ENCODE data around the gene TMEM106A. TPM values are rescaled to one million over a fixed set of nuclear protein-coding genes. Genes with fewer than 3 reads are reported as not detected.

TMEM106A gene
- total and polyA plus RNA-seq, 9 of the 15 experiments (the other 6 are each of a cell fraction or from before 2014, with no cell fraction given): 0.03 to 0.29 (median 0.15) TPM

DNA sequence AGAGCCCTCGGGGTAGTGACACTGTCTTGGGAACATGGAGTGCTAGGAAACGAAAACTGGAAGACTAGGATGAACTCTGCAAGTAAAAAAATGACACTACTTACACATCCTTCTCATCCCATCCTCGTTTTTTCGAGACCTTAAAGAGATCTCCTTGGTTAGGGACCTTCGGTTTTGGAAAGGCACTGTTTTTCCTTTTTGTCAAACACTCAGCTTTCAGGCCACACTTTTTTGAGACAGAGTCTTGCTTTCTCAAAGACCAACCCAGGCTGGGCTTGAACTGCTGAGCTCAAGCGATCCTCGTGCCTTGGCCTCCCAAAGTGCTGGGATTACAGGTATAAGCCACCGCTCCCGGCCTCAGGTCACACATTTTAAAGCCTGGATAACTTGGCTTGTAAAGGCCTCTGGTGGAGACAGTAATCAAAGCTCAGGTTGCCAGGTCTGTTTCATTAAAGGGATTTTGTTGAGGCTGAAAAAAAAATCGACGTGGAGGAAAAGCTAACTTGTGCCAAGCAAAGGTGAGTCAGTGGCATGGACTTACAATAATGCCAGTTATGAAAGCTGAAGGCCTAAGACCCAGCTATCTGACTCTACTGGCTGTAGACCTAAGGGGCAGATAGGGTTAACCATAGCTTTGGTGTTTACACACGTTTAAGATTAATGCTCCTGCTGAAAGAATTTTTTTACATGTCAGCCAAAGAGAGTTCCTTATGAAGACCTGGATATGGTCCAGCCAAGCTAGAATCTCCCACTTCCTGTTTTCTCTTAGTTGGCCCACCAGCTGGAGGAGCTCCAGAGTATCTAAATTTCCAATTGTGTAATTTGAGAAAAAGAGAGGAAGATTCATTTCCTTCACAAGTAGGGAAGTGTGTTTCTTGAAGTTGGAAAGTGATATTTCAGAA lies 39.8 kb upstream of the TMEM106A start:
- Histone ChIP-seq H3K27ac (ENCODE audit: extremely low read depth, low read depth, low read length) (peak overlapping the region; percentile 92), H3K36me3 (ENCODE audit: control insufficient read depth, insufficient read depth, low read length) (peaks cover 13% of the 10 kb centered on the region), H3K9me1 (ENCODE audit: control insufficient read depth, insufficient read depth, low read length) (no peaks in the 10 kb centered on the region), H3K4me1 (replicated peaks in 1 of 2; ENCODE audit: control insufficient read depth in 2 of 2, insufficient read depth in 2 of 2, low read length in 2 of 2) (peaks cover 3 to 8% of the 10 kb centered on the region in 2 experiments; a peak in 3 of 5 replicates), H3K27me3 (ENCODE audit: control insufficient read depth in 2 of 2, insufficient read depth in 2 of 2, low read length in 2 of 2) (no peaks in the 10 kb centered on the region), H3K4me2 (ENCODE audit: insufficient read depth, low read length) (peak overlapping the region; percentile 89), H3K9me3 (replicated peaks; ENCODE audit: control insufficient read depth, insufficient read depth, low read depth, low read length) (no peaks in the 10 kb centered on the region), H2AFZ (ENCODE audit: low read depth, low read length) (peak overlapping the region; percentile 69), H3K79me2 (ENCODE audit: control insufficient read depth, insufficient read depth, low read length) (peaks cover 48% of the 10 kb centered on the region), H3K4me3 (peak overlapping the region; percentile 84), H3K9ac (ENCODE audit: insufficient read depth in 1 of 2, low read depth in 2 of 2, low read length in 2 of 2) (peak overlapping the region; percentile 87 to 91), H4K20me1 (replicated peaks; ENCODE audit: control insufficient read depth, insufficient read depth, low read length) (no peaks in the 10 kb centered on the region)
- CTCF ChIA-PET (ENCODE audit: low intra/inter-chr PET ratio): interaction anchor here (0.8 to 1.3 kb wide), 2 partner anchors 46 to 311 kb away, joined by 3 to 4 read pairs; partner anchors contain the start of gene BRCA1
- 0 out of 3 replicates have a peak, but pooled peaks have one; percentile 3 for ATAC-seq
- BruUV-seq (replicated peaks): TSS peak; percentile 87
- peak in 2 of 4 experiments; percentile 19 to 78 for DNase-seq (ENCODE audit: extremely low read depth in 1 of 4, low spot score in 3 of 4)
- in situ Hi-C loops (cut with MboI): no loop called here
- peak; percentile 81 for FAIRE-seq
- POLR2A ChIA-PET: interaction anchor here (0.5 to 2.2 kb wide), 13 partner anchors 12 to 312 kb away, joined by 3 to 42 read pairs (median 3); partner anchors contain the start of genes BRCA1, DHX8 and RPL27
- WGBS (ENCODE audit: insufficient coverage, low coverage, missing lambda C conversion rate): 3% methylated on average over 12 of the region's 12 CpGs
- intact Hi-C loops (cut with micrococcal nuclease): loop anchor here (1.0 kb wide), 2 partner anchors 47 to 148 kb away; partner anchors contain the start of gene BRCA1
- TF ChIP-seq SMARCC2 (IDR thresholded peaks at IDR 0.05; ENCODE audit: low read depth) (no peak), TFAM (CRISPR knock-in tag; conservative IDR thresholded peaks at IDR 0.05) (no peak), ZNF766 (CRISPR knock-in tag; conservative IDR thresholded peaks at IDR 0.05) (0 out of 2 replicates have a peak, but pooled peaks have one; percentile 24), MXD1 (CRISPR knock-in tag; IDR thresholded peaks at IDR 0.05; ENCODE audit: borderline replicate concordance, poor library complexity, severe bottlenecking) (no peak), ZNF75A (CRISPR knock-in tag; IDR thresholded peaks at IDR 0.05) (no peak), NCOR1 (IDR thresholded peaks at IDR 0.05) (peak; percentile 23; the same call in 1 of the 2 replicates), ZNF165 (CRISPR knock-in tag; IDR thresholded peaks at IDR 0.05; ENCODE audit: borderline replicate concordance) (no peak), ZNF140 (CRISPR knock-in tag; IDR thresholded peaks at IDR 0.05) (no peak), XRCC4 (IDR thresholded peaks at IDR 0.05; ENCODE audit: extremely low read depth, insufficient read depth, insufficient read length) (no peak), HNRNPL (IDR thresholded peaks at IDR 0.05; ENCODE audit: low read depth, low read length) (no peak), ZNF551 (CRISPR knock-in tag; IDR thresholded peaks at IDR 0.05) (no peak)
- TF ChIP-seq, protein P1, sequence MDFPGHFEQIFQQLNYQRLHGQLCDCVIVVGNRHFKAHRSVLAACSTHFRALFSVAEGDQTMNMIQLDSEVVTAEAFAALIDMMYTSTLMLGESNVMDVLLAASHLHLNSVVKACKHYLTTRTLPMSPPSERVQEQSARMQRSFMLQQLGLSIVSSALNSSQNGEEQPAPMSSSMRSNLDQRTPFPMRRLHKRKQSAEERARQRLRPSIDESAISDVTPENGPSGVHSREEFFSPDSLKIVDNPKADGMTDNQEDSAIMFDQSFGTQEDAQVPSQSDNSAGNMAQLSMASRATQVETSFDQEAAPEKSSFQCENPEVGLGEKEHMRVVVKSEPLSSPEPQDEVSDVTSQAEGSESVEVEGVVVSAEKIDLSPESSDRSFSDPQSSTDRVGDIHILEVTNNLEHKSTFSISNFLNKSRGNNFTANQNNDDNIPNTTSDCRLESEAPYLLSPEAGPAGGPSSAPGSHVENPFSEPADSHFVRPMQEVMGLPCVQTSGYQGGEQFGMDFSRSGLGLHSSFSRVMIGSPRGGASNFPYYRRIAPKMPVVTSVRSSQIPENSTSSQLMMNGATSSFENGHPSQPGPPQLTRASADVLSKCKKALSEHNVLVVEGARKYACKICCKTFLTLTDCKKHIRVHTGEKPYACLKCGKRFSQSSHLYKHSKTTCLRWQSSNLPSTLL (IDR thresholded peaks at IDR 0.05): no peak
- TF ChIP-seq, protein P2, sequence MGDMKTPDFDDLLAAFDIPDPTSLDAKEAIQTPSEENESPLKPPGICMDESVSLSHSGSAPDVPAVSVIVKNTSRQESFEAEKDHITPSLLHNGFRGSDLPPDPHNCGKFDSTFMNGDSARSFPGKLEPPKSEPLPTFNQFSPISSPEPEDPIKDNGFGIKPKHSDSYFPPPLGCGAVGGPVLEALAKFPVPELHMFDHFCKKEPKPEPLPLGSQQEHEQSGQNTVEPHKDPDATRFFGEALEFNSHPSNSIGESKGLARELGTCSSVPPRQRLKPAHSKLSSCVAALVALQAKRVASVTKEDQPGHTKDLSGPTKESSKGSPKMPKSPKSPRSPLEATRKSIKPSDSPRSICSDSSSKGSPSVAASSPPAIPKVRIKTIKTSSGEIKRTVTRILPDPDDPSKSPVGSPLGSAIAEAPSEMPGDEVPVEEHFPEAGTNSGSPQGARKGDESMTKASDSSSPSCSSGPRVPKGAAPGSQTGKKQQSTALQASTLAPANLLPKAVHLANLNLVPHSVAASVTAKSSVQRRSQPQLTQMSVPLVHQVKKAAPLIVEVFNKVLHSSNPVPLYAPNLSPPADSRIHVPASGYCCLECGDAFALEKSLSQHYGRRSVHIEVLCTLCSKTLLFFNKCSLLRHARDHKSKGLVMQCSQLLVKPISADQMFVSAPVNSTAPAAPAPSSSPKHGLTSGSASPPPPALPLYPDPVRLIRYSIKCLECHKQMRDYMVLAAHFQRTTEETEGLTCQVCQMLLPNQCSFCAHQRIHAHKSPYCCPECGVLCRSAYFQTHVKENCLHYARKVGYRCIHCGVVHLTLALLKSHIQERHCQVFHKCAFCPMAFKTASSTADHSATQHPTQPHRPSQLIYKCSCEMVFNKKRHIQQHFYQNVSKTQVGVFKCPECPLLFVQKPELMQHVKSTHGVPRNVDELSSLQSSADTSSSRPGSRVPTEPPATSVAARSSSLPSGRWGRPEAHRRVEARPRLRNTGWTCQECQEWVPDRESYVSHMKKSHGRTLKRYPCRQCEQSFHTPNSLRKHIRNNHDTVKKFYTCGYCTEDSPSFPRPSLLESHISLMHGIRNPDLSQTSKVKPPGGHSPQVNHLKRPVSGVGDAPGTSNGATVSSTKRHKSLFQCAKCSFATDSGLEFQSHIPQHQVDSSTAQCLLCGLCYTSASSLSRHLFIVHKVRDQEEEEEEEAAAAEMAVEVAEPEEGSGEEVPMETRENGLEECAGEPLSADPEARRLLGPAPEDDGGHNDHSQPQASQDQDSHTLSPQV (IDR thresholded peaks at IDR 0.05): peak; percentile 51; the same call in 1 of the 2 replicates

Data from K562 (cell line).